ENCODE results near the gene TRIM10.

Gene TRIM10

DNA sequence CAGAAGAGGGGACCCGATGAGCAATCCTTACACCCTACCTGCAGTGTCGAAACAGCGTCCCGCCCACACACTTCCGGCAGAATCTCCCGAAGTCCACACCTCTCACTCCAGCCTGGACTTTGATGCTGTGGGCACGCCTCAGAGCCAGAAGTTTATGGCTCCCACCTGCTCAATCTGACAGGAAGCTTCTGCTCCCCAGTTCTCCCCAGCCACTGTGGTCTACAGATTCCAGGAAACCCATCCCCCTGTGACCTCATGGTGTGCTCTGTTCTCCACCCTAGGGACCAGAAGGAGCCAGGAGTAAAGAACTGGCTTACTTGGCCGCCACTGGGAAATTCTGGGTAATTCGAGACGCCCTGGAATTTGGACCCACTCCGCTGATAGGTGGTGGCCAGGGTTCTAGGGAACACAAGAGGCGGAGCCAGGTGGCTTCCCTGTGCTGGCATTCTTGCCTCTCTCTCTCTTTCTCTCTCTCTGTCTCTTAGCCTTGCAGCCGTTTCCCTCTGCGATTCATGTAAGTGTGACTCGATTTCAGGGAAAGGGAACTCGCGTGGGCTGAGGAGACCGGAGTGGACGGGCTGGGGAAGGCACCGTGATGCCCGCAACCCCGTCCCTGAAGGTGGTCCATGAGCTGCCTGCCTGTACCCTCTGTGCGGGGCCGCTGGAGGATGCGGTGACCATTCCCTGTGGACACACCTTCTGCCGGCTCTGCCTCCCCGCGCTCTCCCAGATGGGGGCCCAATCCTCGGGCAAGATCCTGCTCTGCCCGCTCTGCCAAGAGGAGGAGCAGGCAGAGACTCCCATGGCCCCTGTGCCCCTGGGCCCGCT, 2.3 kb upstream of the TRIM10 start, which contains the start of gene TRIM15:
Gene TRIM15 (plus strand): TSS at position 457 of the 828 bp plus-strand sequence. CDS start 139 bp downstream, at position 596.
- Mint-ChIP-seq H3K27ac (no peak within 1 kb of the TSS), H3K9me3 (ENCODE audit: low read depth) (no peaks in the 10 kb centered on the region), H3K4me1 (ENCODE audit: low read depth) (peaks cover 21% of the 10 kb centered on the region), H3K27me3 (peaks cover 7% of the 10 kb centered on the region), H3K4me3 (peak within 1 kb of the TSS; percentile 2), H3K36me3 (no peaks in the 10 kb centered on the region)

DNA sequence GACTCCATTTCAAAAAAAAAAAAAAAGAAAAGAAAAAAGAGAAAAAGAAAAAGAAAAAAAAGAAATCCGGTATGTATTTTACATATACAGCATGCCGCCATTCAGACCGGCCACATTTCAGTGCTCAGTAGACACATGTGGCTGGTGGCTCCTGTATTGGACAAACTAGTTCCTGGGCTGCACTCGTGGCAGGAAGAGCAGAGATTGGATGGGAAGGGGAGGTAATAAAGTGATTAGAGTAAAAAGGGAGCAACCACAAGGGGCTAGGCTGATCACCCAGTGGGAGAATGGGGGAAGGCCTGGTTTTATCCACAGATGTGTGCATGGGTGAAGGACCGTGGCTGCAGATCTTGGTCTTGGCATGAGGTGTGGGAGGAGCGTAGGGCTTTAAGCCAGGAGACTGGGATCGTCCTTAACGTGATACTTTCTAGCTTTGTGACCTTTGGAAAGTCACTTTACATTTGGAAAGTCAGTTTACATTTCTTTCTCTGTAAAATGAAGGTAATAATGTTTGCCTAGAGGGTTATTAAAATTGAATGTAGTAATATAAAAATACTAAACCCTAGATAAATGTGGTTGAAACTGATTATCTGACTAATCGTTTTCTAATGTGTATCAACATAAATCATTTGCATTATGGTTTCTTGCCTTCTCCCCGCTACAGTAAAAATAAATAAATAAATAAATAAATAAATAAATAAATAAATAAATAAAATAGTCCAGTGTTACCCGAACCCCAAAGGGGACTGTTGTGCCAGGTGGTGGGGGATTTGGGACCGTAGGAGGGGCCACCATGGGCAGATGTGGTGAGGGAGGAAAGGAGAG, 1.5 kb upstream of the TRIM10 start:
- Mint-ChIP-seq H3K36me3 (no peaks in the 10 kb centered on the region), H3K9me3 (ENCODE audit: low read depth) (no peaks in the 10 kb centered on the region), H3K4me3 (peak overlapping the region; percentile 2), H3K27ac (no peak overlapping the region), H3K27me3 (peaks cover 3% of the 10 kb centered on the region), H3K4me1 (ENCODE audit: low read depth) (peaks cover 20% of the 10 kb centered on the region)

GRCh38 chr6:30160008-30160784, 815 bp downstream of the TRIM10 start:
- Mint-ChIP-seq H3K4me1 (ENCODE audit: low read depth) (peaks cover 11% of the 10 kb centered on the region), H3K36me3 (no peaks in the 10 kb centered on the region), H3K4me3 (no peak overlapping the region), H3K27me3 (peaks cover 6% of the 10 kb centered on the region), H3K27ac (no peak overlapping the region), H3K9me3 (ENCODE audit: low read depth) (no peaks in the 10 kb centered on the region)

GRCh38 chr6:30158475-30159040, 2.5 kb downstream of the TRIM10 start:
- Mint-ChIP-seq H3K36me3 (no peaks in the 10 kb centered on the region), H3K9me3 (ENCODE audit: low read depth) (no peaks in the 10 kb centered on the region), H3K27me3 (peaks cover 7% of the 10 kb centered on the region), H3K4me1 (ENCODE audit: low read depth) (peaks cover 10% of the 10 kb centered on the region), H3K27ac (no peak overlapping the region), H3K4me3 (no peak overlapping the region)

DNA sequence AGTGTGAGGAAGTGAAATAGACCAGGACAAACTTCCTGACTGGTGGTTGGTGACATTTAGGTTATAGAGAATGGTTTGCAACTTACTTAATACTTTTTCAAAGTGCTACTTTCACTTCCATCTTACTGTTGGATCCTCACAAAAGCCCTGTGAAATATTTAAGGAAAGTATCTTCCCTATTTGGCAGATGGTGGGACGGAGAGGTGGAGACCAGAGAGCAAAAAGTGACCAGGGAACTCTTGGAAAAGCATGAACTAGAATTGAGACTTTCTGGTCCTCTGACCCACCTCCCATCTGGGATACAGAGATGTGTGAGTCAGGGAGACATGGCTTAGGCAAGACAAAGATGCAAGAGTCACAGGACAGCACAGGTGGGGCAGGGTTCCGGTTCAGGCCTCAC, 3.0 kb downstream of the TRIM10 start:
- Mint-ChIP-seq H3K36me3 (no peaks in the 10 kb centered on the region), H3K27ac (no peak overlapping the region), H3K9me3 (ENCODE audit: low read depth) (no peaks in the 10 kb centered on the region), H3K4me1 (ENCODE audit: low read depth) (peaks cover 6% of the 10 kb centered on the region), H3K4me3 (no peak overlapping the region), H3K27me3 (peaks cover 10% of the 10 kb centered on the region)

DNA sequence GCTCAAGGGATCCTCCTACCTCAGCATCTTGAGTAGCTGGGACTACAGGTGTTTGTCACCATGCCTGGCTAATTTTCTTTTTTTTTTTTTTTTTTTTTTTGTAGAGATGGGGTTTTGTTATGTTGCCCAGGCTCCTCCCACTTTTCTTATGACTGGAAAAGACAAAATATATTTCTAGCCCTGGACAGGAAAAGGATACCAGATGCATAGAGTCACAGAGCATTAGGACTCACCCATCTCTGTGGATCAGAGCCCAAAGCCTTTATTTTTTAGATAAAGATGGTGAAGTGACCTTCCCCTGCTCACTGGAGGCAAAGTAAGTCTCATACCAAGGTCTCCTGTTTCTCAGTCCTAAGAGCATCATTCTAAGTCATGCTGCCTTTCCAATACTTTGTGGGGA, 3.4 kb downstream of the TRIM10 start:
- H3K4me3 Mint-ChIP-seq = no peak overlapping the region
- H3K27me3 Mint-ChIP-seq = peaks cover 10% of the 10 kb centered on the region
- H3K27ac Mint-ChIP-seq = no peak overlapping the region
- no peaks in the 10 kb centered on the region for H3K9me3 Mint-ChIP-seq (ENCODE audit: low read depth)
- H3K36me3 Mint-ChIP-seq = no peaks in the 10 kb centered on the region
- H3K4me1 Mint-ChIP-seq (ENCODE audit: low read depth) = peaks cover 4% of the 10 kb centered on the region

DNA sequence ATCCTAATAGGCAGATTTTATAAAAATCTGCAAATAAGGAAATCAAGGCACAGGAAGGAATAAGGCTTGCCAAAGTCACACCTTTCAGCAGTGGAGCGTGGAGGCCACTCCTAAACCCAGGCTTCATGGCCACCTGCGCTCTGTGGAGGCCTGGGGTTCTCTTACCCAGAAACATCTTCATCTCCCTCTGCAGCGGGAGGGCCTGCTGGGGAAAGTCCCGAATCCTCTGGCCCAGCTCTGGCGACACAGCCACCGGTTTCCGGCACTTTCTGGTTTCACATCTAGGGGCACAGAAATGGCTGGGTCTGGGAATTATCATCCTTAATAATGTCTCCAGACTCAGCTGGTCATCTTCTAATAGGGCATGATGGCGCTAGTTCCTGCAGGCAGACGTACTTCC, 4.2 kb downstream of the TRIM10 start:
- no peak overlapping the region for H3K27ac Mint-ChIP-seq
- H3K4me3 Mint-ChIP-seq = no peak overlapping the region
- no peaks in the 10 kb centered on the region for H3K9me3 Mint-ChIP-seq (ENCODE audit: low read depth)
- H3K36me3 Mint-ChIP-seq = no peaks in the 10 kb centered on the region
- H3K4me1 Mint-ChIP-seq (ENCODE audit: low read depth) = no peaks in the 10 kb centered on the region
- H3K27me3 Mint-ChIP-seq = peaks cover 10% of the 10 kb centered on the region

GRCh38 chr6:30156262-30156599, 4.8 kb downstream of the TRIM10 start:
- H3K9me3 Mint-ChIP-seq (ENCODE audit: low read depth) = no peaks in the 10 kb centered on the region

DNA sequence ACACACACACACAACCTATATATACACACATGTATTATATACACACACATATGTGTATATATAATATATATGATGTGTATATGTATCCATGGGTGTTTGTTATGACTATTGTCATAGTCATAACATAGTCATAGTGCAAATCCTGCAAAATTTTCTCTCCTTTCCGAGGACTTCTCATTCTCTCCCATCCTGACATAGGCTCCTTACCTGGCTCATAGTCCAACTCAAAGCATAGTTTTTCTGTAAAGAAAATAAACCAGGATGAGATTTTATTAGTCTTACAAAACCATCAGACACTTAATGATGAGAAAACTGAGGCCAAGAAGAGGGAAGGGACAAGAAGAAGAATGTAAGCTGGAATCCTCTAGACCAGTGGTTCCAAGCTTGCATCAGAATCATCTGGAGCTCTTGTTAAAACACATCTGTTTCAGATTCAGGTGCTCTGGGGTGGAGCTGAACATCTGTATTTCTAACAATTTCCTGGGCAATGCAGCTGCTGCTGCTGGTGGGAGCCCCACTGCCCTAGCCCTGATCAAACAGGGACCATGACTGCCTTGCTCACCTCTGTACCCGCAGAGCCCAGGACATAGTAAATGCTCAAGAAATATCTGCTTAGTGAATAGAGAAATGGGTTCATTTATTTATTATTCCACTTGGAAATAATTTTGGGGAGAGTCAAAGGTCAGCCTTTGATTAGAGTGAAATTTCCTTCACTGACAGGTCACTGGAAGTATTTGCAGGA, 5.3 kb downstream of the TRIM10 start:
- Mint-ChIP-seq H3K4me3 (no peak overlapping the region), H3K4me1 (ENCODE audit: low read depth) (peaks cover 3% of the 10 kb centered on the region), H3K27ac (no peak overlapping the region), H3K36me3 (no peaks in the 10 kb centered on the region), H3K9me3 (ENCODE audit: low read depth) (no peaks in the 10 kb centered on the region), H3K27me3 (peaks cover 10% of the 10 kb centered on the region)

More at GRCh38 chr6:30156262-30156599, 4.8 kb downstream of the TRIM10 start:
- Mint-ChIP-seq H3K4me3 (no peak overlapping the region), H3K4me1 (ENCODE audit: low read depth) (peaks cover 3% of the 10 kb centered on the region), H3K36me3 (no peaks in the 10 kb centered on the region), H3K27me3 (peaks cover 8% of the 10 kb centered on the region), H3K27ac (no peak overlapping the region)

DNA sequence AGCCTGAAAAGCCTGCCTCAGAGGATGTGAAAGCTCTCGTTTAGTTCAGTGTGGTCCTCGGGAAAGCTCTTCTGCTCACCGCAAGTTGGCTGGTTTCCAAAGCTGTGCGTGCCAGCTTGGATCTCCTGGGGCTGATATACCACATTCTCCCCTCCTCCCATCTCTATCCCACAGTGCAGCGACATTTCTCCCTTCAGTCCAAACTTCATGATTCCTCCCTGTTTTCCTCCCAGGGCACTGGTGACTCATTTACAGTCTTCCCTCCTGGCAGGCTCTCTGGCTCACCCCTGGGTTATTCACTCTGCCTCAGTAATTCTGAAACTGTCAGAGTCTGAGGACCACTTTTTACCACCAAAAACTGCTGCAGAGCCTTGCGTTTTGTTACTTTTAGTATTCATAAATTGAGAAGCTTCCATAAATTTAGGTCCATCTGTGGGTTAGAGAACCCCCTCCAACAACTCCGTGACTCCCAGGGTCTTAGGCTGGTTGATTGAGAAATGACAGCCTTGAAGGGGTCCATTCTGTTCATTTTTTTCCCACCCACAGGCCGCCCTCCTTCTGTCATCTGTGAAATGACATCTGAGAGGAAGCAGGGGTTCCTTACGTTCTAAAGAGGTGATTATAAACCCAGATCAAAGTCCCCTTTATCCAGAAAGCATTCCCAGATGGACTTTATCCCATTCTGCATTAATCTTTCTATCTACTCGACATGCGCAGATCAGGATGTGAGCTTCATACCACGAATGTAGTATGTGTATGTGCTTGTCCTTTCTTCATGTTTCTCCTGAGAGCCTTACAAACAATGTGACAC, 6.1 kb downstream of the TRIM10 start:
- H3K4me1 Mint-ChIP-seq (ENCODE audit: low read depth) = peaks cover 3% of the 10 kb centered on the region
- no peaks in the 10 kb centered on the region for H3K36me3 Mint-ChIP-seq
- H3K4me3 Mint-ChIP-seq = no peak overlapping the region
- no peak overlapping the region for H3K27ac Mint-ChIP-seq
- no peaks in the 10 kb centered on the region for H3K9me3 Mint-ChIP-seq (ENCODE audit: low read depth)
- H3K27me3 Mint-ChIP-seq = peaks cover 15% of the 10 kb centered on the region

DNA sequence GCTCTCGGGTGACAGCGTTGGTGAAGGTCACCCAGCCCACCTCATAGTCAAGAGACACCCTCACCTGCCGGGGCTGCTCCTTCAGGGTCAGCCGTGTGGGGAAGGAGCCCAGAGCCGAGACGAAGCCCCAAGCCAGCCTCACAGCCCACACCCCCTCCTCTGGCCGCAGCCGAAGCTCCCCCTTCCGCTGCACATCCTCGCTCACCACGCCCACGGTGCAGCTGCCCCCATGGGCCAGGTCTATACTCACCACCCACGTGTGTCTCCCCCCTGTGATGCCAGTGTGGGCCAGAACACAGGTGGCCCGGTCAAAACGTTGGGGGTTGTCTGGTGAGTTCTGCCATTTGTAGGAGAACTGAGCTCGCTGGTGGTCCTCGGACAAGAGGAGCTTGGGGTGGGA, 7.0 kb downstream of the TRIM10 start:
- peaks cover 3% of the 10 kb centered on the region for H3K4me1 Mint-ChIP-seq (ENCODE audit: low read depth)
- no peak overlapping the region for H3K27ac Mint-ChIP-seq
- no peaks in the 10 kb centered on the region for H3K36me3 Mint-ChIP-seq
- peaks cover 16% of the 10 kb centered on the region for H3K27me3 Mint-ChIP-seq
- no peak overlapping the region for H3K4me3 Mint-ChIP-seq
- H3K9me3 Mint-ChIP-seq (ENCODE audit: low read depth) = no peaks in the 10 kb centered on the region

DNA sequence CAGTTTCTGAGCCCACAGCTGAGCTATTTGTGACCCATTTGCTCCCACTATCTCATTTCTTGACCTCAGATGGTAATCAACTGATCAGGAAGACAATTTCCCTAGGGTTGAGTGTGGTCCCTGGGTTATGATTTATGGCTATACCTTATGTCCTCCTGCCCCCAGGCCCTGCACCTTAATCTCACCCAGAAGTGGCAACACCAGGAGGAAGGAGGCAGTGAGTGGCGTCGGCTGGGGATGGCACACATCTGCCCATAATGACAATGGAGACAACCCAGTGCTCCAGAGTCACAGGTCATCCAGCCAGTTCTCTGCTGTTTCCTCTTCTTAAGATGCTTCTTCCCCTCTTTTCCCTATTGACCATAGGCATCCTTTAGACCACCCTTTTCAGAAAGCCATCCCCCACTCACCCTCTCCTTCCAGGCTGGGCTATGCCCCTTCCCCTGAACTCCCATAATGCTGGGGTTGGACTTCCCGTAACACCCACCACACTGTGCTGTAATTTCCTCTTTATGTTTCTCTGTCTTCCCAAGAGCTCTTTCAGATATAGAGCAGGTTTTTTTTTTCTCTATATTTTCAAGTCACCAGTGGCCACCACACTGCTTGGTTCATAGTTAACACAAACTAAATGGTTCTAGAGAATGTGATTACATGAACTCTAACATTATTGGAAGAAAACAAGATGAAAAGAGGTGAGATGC, 8.0 kb downstream of the TRIM10 start:
- no peaks in the 10 kb centered on the region for H3K9me3 Mint-ChIP-seq (ENCODE audit: low read depth)
- peaks cover 18% of the 10 kb centered on the region for H3K27me3 Mint-ChIP-seq
- H3K27ac Mint-ChIP-seq = no peak overlapping the region
- H3K4me3 Mint-ChIP-seq = no peak overlapping the region
- no peaks in the 10 kb centered on the region for H3K36me3 Mint-ChIP-seq
- peaks cover 3% of the 10 kb centered on the region for H3K4me1 Mint-ChIP-seq (ENCODE audit: low read depth)

Data from activated naive CD8-positive, alpha-beta T cell (primary cell).